K562 (cell line): Measurements from ENCODE around the gene SDHC. TPM values are rescaled to one million over a fixed set of nuclear protein-coding genes. Genes with fewer than 3 reads are reported as not detected.

Experiments
- KLF13 ChIP-seq: fragments of 450-650 bp; IDR thresholded peaks from 2 replicates; pipeline ENCODE4 v1.6.1; 2016; ENCODE audit warnings: missing genetic modification characterization, low read depth, mild to moderate bottlenecking, missing compliant biosample characterization, moderate library complexity, borderline replicate concordance
- MGA ChIP-seq: fragments of 450-650 bp; IDR thresholded peaks from 2 replicates; pipeline ENCODE4 v1.6.1; 2016; ENCODE audit warnings: mild to moderate bottlenecking, moderate library complexity
- NBN ChIP-seq: fragments of 450-650 bp; IDR thresholded peaks from 2 replicates; pipeline ENCODE4 v1.6.1; 2016; ENCODE audit warnings: low read depth, mild to moderate bottlenecking
- TEAD2 ChIP-seq: fragments of 450-650 bp; IDR thresholded peaks from 2 replicates; pipeline ENCODE4 v1.6.1; 2016; ENCODE audit warnings: missing genetic modification characterization, control low read depth, missing compliant biosample characterization
- TRIM28 ChIP-seq: fragments of 450-650 bp; IDR thresholded peaks from 2 replicates; pipeline ENCODE4 v1.6.1; 2017
- ZNF347 ChIP-seq: fragments of 450-650 bp; formaldehyde crosslinking; IDR thresholded peaks from 2 replicates; pipeline ENCODE4 v1.4.0; 2020; ENCODE audit warnings: low read depth, mild to moderate bottlenecking, moderate library complexity
- polyA plus RNA-seq, 8 experiments: library from polyadenylated mRNA; depleted of rRNA in 4 of 8; stranded (reverse) in 5 of 8; unstranded in 3 of 8; fragments of >200 nt; fragmentation: Nextera tagmentation in 2 of 8; fragmentation: Illumina TruSeq in 1 of 8; extraction: Ambion mirVana in 2 of 8; extraction: Trizol in 1 of 8; gene quantifications; 2 replicates each; pipeline versions ENCODE4 v1.2.1 to v1.2.3, GENCODE V29; 2011 to 2014; ENCODE audit warnings: inconsistent platforms in 1 of 8, missing spikeins in 1 of 8
- total RNA-seq, 7 experiments: library from RNA; depleted of rRNA in 6 of 7; stranded (reverse); fragments of >200 nt in 6 of 7; fragmentation: Illumina TruSeq in 2 of 7; extraction: Trizol in 2 of 7; gene quantifications; 2 replicates each; pipeline versions ENCODE4 v1.2.1 to v1.2.3, GENCODE V29; 2011 to 2021; ENCODE audit warnings: low replicate concordance in 1 of 7
- TF ChIP-seq, protein P1 (sequence below): fragments of 250-450 bp; sonication (Bioruptor Pico); IDR thresholded peaks from 2 replicates; pipeline ENCODE4 v1.4.0; 2020; ENCODE audit warnings: borderline replicate concordance

The SDHC gene
- total and polyA plus RNA-seq, 9 of the 15 experiments (the other 6 are each of a cell fraction or from before 2014, with no cell fraction given): 7.7 to 309 (median 174) TPM

- TF ChIP-seq MGA (peak; percentile 47), NBN (no peak), ZNF347 (CRISPR knock-in tag) (no peak), KLF13 (tag) (no peak), TRIM28 (no peak), TEAD2 (tag) (no peak)
- TF ChIP-seq, protein P1, sequence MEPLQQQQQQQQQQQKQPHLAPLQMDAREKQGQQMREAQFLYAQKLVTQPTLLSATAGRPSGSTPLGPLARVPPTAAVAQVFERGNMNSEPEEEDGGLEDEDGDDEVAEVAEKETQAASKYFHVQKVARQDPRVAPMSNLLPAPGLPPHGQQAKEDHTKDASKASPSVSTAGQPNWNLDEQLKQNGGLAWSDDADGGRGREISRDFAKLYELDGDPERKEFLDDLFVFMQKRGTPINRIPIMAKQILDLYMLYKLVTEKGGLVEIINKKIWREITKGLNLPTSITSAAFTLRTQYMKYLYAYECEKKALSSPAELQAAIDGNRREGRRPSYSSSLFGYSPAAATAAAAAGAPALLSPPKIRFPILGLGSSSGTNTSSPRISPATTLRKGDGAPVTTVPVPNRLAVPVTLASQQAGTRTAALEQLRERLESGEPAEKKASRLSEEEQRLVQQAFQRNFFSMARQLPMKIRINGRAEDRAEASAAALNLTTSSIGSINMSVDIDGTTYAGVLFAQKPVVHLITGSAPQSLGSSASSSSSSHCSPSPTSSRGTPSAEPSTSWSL (CRISPR knock-in tag): no peak
Observed at GRCh38 chr1:161407451-161407985, 93.3 kb downstream of the SDHC start (continued).
